ENCODE measurements around the gene RAC3. TPM values are rescaled to one million over a fixed set of nuclear protein-coding genes. Genes with fewer than 3 reads are reported as not detected.

The RAC3 gene
- total and polyA plus RNA-seq, 2 of the 8 experiments (the other 6 are each of a cell fraction or from before 2014, with no cell fraction given): 177 to 299 TPM

- TF ChIP-seq CTCF (IDR thresholded peaks at IDR 0.05; ENCODE audit: control extremely low read depth in 1 of 3, insufficient read depth in 1 of 3, low read depth in 1 of 3, low read length in 3 of 3) (no peak), RXRA (IDR thresholded peaks at IDR 0.05; ENCODE audit: insufficient read depth, low read depth, low read length) (no peak), CHD1 (IDR thresholded peaks at IDR 0.05; ENCODE audit: low read depth, low read length) (no peak), RBBP5 (IDR thresholded peaks at IDR 0.05; ENCODE audit: borderline replicate concordance, low read depth, low read length) (no peak)
Measured at GRCh38 chr17:82047379-82047778, 15.9 kb downstream of the RAC3 start (continued).

Measured in H1 (cell line).